CD4-positive, alpha-beta T cell treated with Interferon gamma for 1 hour (primary cell): ENCODE results near the gene COQ5.
"Not testable (repeated sequence)": the region's sequence is repeated elsewhere in the genome, so short reads cannot be mapped to it uniquely, and the experiment has no call there.

Source experiments
- DNase-seq: peaks from one replicate; pipeline ENCODE4 v3.0.0-alpha.2; 2020

COQ5 gene

DNA sequence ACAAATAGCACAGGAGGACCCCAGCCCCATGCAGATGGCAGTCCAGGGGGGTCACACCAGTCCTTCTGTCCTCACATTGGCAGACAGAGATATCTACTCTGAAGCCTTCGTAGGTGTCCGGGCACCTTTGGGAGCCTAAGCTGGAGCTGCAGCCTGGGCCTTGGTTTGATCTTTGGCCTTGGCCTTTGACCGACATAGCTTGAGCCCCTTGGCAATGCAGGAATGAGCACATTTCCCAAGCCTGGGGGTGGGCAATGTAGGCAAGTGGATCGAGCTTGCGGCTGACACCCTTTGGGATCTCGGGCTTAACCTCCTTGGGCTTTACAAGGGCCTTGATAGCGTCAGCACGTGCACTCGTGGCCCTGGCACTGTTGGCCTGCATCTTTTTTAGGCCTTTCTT is 6.4 kb downstream of the COQ5 start:
- no peak for DNase-seq

- not testable (repeated sequence) for DNase-seq
These were observed 9.6 kb downstream of the COQ5 start for GRCh38 chr12:120519324-120519723.

GRCh38 chr12:120515496-120515895 is 13.5 kb downstream of the COQ5 start:
- no peak for DNase-seq

DNA sequence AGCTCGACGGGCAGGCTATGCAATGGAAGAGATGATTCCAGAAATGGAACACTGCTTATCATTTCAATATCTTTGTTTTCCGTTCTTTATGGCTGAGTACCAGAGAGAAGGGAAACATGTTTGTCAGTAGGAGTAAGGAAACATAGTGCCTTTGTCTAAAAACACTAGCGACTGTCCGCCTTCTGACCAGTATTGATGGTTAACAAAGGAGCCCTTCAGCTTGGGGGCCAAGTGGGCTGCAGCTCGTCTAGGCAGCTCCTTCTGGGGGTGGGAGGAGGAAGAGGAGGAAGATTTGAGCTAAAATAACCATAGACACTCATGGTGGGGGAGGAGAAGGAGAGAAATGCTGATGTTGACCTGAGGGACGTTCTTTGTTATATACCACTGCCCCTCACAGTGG is 15.0 kb downstream of the COQ5 start:
- no peak for DNase-seq

- DNase-seq = no peak
These were observed 20.4 kb downstream of the COQ5 start for GRCh38 chr12:120508537-120508936.

DNA sequence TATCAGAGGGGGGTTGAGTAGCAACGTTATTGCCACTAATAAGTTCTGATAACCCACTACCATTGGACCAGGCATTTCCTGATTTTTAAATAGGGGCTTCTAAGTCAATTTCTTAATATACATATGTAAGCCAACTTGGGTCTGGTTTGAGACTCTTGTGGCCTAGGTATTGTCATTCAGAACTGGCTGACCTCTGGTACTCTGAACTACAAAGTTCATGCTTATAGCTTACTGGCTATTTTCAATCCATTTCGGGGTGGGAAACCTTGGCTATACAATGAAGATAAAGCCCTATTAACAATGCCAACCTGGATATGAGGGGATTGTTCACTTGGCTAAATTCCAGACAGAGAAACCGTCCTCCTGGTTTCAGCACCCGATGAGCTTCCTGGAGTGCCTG is 24.4 kb downstream of the COQ5 start:
- DNase-seq = no peak

- DNase-seq = no peak
These were observed 28.4 kb downstream of the COQ5 start for GRCh38 chr12:120500581-120500980.

- no peak for DNase-seq
These were observed 30.0 kb downstream of the COQ5 start for GRCh38 chr12:120498870-120499515.

- no peak for DNase-seq
These were observed 31.3 kb downstream of the COQ5 start for GRCh38 chr12:120497524-120498150.

GRCh38 chr12:120496413-120497340 is 32.3 kb downstream of the COQ5 start:
- DNase-seq = peak; percentile 45

GRCh38 chr12:120495731-120496412 is 33.1 kb downstream of the COQ5 start, which contains the start of gene DYNLL1:
Gene DYNLL1, plus strand, starts transcription at chr12:120496113. Its CDS starts 309 bp downstream, at chr12:120496422.
- peak; percentile 95 for DNase-seq

GRCh38 chr12:120495186-120495730 is 33.7 kb downstream of the COQ5 start:
- DNase-seq = no peak

GRCh38 chr12:120490833-120491512 is 38.0 kb downstream of the COQ5 start:
- no peak for DNase-seq

- DNase-seq = no peak
These were observed 38.6 kb downstream of the COQ5 start for GRCh38 chr12:120490325-120490724.

- DNase-seq = no peak
These were observed 39.9 kb downstream of the COQ5 start for GRCh38 chr12:120489018-120489417.

DNA sequence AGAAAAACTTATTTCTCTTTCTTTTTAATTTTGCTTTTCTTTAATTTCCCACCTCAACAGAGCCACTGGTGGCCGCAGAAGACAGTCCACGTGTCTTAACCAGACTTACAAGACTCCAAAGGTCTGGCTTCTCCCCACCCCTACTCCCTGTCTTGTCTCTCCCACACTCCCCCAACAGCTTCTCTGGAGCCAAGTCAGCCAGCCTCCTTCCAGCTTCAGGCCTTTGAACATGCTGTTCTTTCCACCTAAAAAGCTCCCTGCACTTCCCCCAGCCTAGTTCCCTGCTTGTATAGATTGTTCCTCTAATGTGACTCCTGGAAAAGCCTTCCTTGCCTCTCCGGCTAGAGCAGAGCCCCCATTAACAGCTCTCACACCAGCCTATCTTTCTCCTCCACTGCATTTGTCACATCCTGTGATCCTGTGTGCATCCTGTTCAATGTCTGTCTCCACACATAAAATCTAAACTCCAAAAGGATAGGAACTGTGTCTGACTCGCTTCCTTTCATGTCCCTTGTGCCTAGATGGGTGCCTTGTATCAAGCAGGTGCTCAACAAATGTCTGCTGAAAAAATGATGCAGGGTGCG is 40.8 kb downstream of the COQ5 start:
- no peak for DNase-seq

DNA sequence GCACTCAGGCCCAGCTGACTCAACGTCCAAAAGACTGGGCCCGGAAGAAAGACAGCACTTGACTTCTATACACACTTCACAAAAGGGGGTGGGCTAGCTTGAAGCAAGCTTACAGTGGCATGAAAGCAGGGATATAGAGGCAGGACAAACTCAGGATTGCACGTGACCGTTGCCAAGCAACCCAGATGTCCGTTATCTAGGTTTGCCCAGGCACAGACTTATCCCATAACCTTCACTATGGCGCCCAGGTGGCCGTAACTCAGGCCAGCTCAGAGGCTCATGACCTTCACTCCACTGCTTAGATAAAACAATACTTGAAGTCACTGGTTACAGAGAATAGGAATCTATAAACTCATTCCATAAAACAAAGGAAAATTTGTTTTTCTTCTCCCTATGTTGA is 41.4 kb downstream of the COQ5 start:
- not testable (repeated sequence) for DNase-seq

DNA sequence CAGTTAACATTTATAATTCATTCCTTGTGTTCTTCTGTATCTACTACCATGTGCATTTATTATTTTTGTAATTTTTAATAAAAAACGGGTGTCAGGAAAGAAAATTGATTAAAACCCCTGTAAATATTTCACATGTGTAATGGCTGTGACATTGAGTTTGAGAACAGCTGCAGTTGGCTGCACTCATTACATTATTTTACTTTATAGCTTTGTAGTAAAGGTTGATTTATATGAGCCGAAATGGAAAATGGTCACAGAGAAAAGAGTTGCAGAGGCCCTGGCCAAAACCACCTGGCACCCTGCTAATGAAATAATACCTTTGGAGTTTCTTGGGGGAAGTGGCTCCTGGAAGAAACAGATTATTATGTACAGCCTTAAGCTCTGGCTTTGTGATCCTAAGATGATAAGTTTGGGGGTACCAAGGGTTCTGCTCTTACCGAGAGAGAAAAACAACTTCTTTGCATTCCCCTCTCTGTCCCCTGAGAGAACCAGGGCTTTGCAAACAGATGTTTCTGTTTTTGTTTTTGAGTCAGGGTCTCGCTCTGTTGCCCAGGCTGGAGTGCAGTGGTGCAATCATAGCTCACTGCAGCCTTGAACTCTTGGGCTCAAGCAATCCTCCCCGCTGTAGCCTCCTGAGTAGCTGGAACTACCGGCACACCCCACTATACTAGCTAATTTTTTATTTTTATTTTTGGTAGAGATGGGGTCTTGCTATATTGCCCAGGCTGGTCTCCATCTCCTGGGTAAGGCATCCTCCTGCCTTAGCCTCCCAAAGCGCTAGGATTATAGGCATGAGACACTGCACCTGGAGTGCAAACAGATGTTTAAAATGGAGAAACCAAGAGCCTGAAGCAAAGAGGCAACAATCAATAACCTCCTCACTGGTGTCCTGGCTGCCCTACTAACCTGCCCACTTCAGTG is 42.7 kb downstream of the COQ5 start:
- no peak for DNase-seq

DNA sequence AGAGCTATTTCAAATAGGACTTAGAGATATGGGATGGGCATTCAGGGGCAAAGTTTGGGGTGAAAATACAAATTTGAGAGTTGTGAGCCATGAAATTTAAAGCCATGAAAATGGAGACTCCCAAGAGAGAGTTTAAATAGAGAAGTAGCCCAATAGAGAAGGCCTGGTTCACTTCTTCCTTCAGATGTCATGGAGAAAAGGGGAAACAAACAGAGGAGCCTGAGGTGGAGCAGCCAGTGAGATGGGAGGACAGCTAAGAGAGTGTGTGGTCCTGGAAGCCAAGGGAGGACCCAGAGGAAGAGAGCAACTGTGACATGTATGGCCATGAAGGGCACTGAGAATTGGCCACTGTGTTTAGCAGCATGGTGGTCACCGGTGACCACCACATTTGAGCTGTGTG is 45.3 kb downstream of the COQ5 start:
- DNase-seq = no peak

DNA sequence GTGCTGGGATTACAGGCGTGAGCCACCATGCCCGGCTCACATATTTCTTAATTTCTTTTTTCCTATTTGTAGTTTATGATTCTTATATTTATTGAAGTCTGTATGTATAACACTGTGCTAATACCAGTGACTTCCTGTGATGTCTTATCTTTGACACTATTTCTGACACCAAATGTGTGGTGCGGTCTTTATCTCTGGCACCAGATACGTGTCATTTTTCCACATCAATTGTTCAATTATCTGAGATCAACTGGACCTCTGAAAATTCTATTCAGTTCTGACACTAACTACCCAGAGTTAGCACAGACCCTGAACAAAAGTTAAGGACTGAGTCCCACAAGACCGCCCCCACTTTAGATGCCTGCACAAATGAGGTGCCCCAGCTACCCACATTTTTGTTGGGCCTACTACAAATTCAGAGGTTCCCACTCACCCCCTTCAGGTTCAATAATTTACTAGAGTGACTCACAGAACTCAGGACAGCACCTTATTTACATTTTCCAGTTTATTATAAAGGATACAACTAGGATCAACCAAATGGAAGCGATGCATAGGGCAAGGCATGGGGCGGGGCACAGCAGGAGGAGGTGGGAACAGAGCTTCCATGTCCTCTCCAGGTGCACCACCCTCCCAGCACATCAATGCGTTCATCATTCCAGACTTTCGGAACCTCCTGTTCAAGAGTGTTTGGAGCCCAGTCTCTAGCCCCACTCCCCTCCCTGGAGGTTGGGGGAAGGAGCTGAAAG is 47.8 kb downstream of the COQ5 start:
- no peak for DNase-seq
